SU-DHL-6 (cell line): ENCODE results near the gene CDH23.

Source experiments
- H2AFZ ChIP-seq: fragments of 200-600 bp; sonication (generic); 2 replicates; pipeline ENCODE4 v1.6.1; 2014; ENCODE audit warnings: low read depth, mild to moderate bottlenecking, moderate library complexity, mixed read lengths, antibody characterized with exemption, low read length; ENCODE audit not compliant: severe bottlenecking
- H3F3A ChIP-seq: fragments of 200-600 bp; shearing (Covaris generic); 2 replicates; pipeline ENCODE4 v1.6.0; 2016; ENCODE audit warnings: antibody characterized with exemption, mild to moderate bottlenecking; ENCODE audit not compliant: insufficient read depth
- H3K27ac ChIP-seq: fragments of 200-600 bp; sonication (generic); 2 replicates; pipeline ENCODE4 v1.5.1; 2016; ENCODE audit warnings: low read depth, mild to moderate bottlenecking, low read length, moderate library complexity, mixed read lengths
- H3K27me3 ChIP-seq: fragments of 200-600 bp; sonication (generic), shearing (Covaris generic); 2 replicates; pipeline ENCODE4 v1.6.0; 2014; ENCODE audit warnings: mild to moderate bottlenecking, low read length
- H3K36me3 ChIP-seq: fragments of 200-600 bp; sonication (generic); 2 replicates; pipeline ENCODE4 v1.6.1; 2014; ENCODE audit warnings: mild to moderate bottlenecking, low read length, mixed read lengths
- H3K4me2 ChIP-seq: fragments of 300-600, 200-600 bp; shearing (Covaris generic), sonication (generic); 2 replicates; pipeline ENCODE4 v1.6.0; 2014; ENCODE audit warnings: low read length, low read depth, mild to moderate bottlenecking; ENCODE audit not compliant: poor library complexity, severe bottlenecking
- H3K4me3 ChIP-seq: fragments of 200-600 bp; sonication (generic); 2 replicates; pipeline ENCODE4 v1.5.1; 2014; ENCODE audit warnings: antibody characterized with exemption, low read length, mild to moderate bottlenecking, mixed read lengths; ENCODE audit not compliant: insufficient read depth, poor library complexity, severe bottlenecking
- H3K79me2 ChIP-seq: fragments of 200-600 bp; sonication (generic); 2 replicates; pipeline ENCODE4 v1.6.1; 2014; ENCODE audit warnings: mild to moderate bottlenecking, low read length, moderate library complexity; ENCODE audit not compliant: insufficient read depth
- H3K9ac ChIP-seq: fragments of 200-600 bp; sonication (generic); 2 replicates; pipeline ENCODE4 v1.7.0; 2014; ENCODE audit warnings: mild to moderate bottlenecking, low read length
- H3K9me2 ChIP-seq: fragments of 200-600 bp; sonication (generic); replicated peaks from 2 replicates; pipeline ENCODE4 v1.6.1; 2014; ENCODE audit warnings: low read length; ENCODE audit not compliant: insufficient read depth
- H3K9me3 ChIP-seq: fragments of 200-600 bp; sonication (generic); 2 replicates; pipeline ENCODE4 v1.6.1; 2014; ENCODE audit warnings: low read length, mixed read lengths; ENCODE audit not compliant: insufficient read depth
- H4K20me1 ChIP-seq: fragments of 200-600 bp; sonication (generic); 2 replicates; pipeline ENCODE4 v1.6.1; 2014; ENCODE audit warnings: low read depth, mild to moderate bottlenecking, antibody characterized with exemption, low read length, moderate library complexity, mixed read lengths
- EZH2phosphoT487 ChIP-seq: fragments of 200-600 bp; sonication (generic), shearing (Covaris generic); conservative IDR thresholded peaks from 2 replicates; pipeline ENCODE4 v1.6.1; 2018; ENCODE audit warnings: mild to moderate bottlenecking, antibody characterized with exemption, low read length, moderate library complexity, mixed read lengths
- TF ChIP-seq, protein P1 (sequence below): fragments of 200-600 bp; sonication (generic); IDR thresholded peaks from one replicate; pipeline ENCODE4 v1.5.1; 2017; ENCODE audit warnings: antibody characterized with exemption, mild to moderate bottlenecking, low read length, moderate library complexity; ENCODE audit not compliant: insufficient read depth, poor library complexity, severe bottlenecking

The CDH23 gene

DNA sequence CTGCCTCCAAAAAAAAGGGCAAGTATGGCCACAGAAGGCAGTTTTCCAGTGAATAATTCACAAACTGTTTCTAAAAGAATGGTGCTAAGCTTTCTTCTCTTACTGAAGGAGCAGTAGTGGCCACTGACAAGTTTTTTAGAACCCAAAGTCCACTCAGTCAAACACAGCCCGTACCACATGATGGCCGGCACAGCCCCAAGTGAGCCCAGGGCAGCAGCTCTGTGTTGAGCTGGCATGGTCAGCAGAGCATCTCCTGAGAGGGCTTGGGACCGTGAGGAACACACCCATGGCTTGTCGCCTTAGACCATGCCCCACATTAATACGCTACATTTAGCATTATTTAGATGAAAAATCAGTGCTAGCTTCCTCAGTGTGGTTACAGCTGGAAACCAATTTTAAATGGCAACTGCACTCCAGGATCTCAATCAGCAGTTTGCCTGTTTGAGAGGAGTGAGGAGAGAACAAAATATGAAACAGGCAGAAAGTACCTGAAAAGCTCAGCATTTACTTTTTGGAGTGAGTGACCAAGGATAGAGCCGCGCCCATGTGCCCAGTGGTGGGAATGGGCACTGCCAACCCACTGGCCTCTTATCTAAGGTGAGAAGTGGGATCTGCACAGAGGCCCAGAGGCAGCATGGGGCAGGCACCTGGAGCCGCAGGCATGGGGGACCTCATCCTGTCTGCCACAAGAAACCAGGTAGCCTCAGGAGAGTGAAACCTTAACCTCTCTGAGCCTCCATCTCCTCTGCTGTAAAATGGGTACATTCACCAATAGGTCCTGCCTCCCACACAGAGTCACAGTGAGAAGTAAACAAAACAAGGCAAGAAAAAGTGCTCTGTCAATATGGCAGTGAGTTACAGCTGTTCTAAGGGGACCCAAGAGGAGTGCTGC, 437.0 kb downstream of the CDH23 start:
- Histone ChIP-seq H3K36me3 (no peaks in the 10 kb centered on the region), H3K4me2 (no peak overlapping the region)

GRCh38 chr10:71834343-71834674, 437.6 kb downstream of the CDH23 start:
- no peak overlapping the region for H3K27ac ChIP-seq
- no peaks in the 10 kb centered on the region for H3K36me3 ChIP-seq
- no peaks in the 10 kb centered on the region for H3K9me3 ChIP-seq
- no peaks in the 10 kb centered on the region for H3K9me2 ChIP-seq
- H3K4me2 ChIP-seq: no peak overlapping the region
- H3K27me3 ChIP-seq: no peaks in the 10 kb centered on the region
- no peaks in the 10 kb centered on the region for H3F3A ChIP-seq
- TF ChIP-seq, protein P1, sequence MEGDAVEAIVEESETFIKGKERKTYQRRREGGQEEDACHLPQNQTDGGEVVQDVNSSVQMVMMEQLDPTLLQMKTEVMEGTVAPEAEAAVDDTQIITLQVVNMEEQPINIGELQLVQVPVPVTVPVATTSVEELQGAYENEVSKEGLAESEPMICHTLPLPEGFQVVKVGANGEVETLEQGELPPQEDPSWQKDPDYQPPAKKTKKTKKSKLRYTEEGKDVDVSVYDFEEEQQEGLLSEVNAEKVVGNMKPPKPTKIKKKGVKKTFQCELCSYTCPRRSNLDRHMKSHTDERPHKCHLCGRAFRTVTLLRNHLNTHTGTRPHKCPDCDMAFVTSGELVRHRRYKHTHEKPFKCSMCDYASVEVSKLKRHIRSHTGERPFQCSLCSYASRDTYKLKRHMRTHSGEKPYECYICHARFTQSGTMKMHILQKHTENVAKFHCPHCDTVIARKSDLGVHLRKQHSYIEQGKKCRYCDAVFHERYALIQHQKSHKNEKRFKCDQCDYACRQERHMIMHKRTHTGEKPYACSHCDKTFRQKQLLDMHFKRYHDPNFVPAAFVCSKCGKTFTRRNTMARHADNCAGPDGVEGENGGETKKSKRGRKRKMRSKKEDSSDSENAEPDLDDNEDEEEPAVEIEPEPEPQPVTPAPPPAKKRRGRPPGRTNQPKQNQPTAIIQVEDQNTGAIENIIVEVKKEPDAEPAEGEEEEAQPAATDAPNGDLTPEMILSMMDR: no peak
- TF ChIP-seq EZH2phosphoT487: no peak
- peaks cover 7% of the 10 kb centered on the region; the same call in 1 of the 2 replicates for H4K20me1 ChIP-seq
- H3K4me3 ChIP-seq: no peak overlapping the region
- no peak overlapping the region for H3K9ac ChIP-seq
- 0 out of 2 replicates have a peak, but pooled peaks cover 5% of the 10 kb centered on the region for H3K79me2 ChIP-seq
- H2AFZ ChIP-seq: no peak overlapping the region

More for the DNA sequence above, 437.0 kb downstream of the CDH23 start:
- TF ChIP-seq, protein P1: no peak
- no peak for TF ChIP-seq EZH2phosphoT487
- Histone ChIP-seq H3K9me2 (no peaks in the 10 kb centered on the region), H3K4me3 (no peak overlapping the region), H3K27me3 (no peaks in the 10 kb centered on the region), H3K9ac (no peak overlapping the region), H2AFZ (no peak overlapping the region), H4K20me1 (peaks cover 7% of the 10 kb centered on the region; the same call in 1 of the 2 replicates), H3K27ac (no peak overlapping the region), H3F3A (no peaks in the 10 kb centered on the region), H3K79me2 (0 out of 2 replicates have a peak, but pooled peaks cover 5% of the 10 kb centered on the region), H3K9me3 (no peaks in the 10 kb centered on the region)

GRCh38 chr10:71835671-71836595, 439.2 kb downstream of the CDH23 start:
- H3K27ac ChIP-seq: peak overlapping the region; percentile 20
- peaks cover 9% of the 10 kb centered on the region; the same call in 1 of the 2 replicates for H4K20me1 ChIP-seq
- peak overlapping the region; percentile 1; the same call in 1 of the 2 replicates for H3K9ac ChIP-seq

More at GRCh38 chr10:71835671-71836595, 439.2 kb downstream of the CDH23 start:
- TF ChIP-seq, protein P1: no peak
- TF ChIP-seq EZH2phosphoT487: no peak
- peak overlapping the region; percentile 51 for H3K4me2 ChIP-seq
- H3K4me3 ChIP-seq: peak overlapping the region; percentile 3
- H3K9me2 ChIP-seq: no peaks in the 10 kb centered on the region
- no peaks in the 10 kb centered on the region for H3F3A ChIP-seq
- H3K9me3 ChIP-seq: no peaks in the 10 kb centered on the region
- H3K36me3 ChIP-seq: no peaks in the 10 kb centered on the region
- no peak overlapping the region for H2AFZ ChIP-seq
- 0 out of 2 replicates have a peak, but pooled peaks cover 8% of the 10 kb centered on the region for H3K79me2 ChIP-seq
- H3K27me3 ChIP-seq: no peaks in the 10 kb centered on the region
